WTC11 (cell line): Measurements from ENCODE around the gene CLCN4.

Source experiments
- CTCF ChIP-seq: fragments of 200-600 bp; IDR thresholded peaks from 2 replicates; pipeline ENCODE4 v1.8.0; 2022; ENCODE audit warnings: antibody characterized with exemption
- JUN ChIP-seq: sonication (generic); formaldehyde crosslinking; IDR thresholded peaks from 2 replicates; pipeline ENCODE4 v1.8.0; 2023; ENCODE audit warnings: mild to moderate bottlenecking, missing genetic modification reagents
- NR1H2 ChIP-seq: sonication (generic); formaldehyde crosslinking; IDR thresholded peaks from 2 replicates; pipeline ENCODE4 v1.9.0; 2021; ENCODE audit warnings: mild to moderate bottlenecking, moderate library complexity, missing genetic modification reagents
- PRDM15 ChIP-seq: sonication (generic); formaldehyde crosslinking; IDR thresholded peaks from 2 replicates; pipeline ENCODE4 v1.8.0; 2022; ENCODE audit warnings: missing genetic modification reagents
- TF ChIP-seq, protein P1 (sequence below): sonication (generic); formaldehyde crosslinking; IDR thresholded peaks from 2 replicates; pipeline ENCODE4 v1.8.0; 2022; ENCODE audit warnings: mild to moderate bottlenecking, missing genetic modification reagents
- TF ChIP-seq, protein P2 (sequence below): sonication (generic); formaldehyde crosslinking; IDR thresholded peaks from 2 replicates; pipeline ENCODE4 v1.8.1; 2023; ENCODE audit warnings: mild to moderate bottlenecking, missing genetic modification reagents, moderate library complexity

GRCh38 chrX:10197279-10198210 is 40.8 kb downstream of the CLCN4 start:
- no peak for TF ChIP-seq CTCF
- TF ChIP-seq, protein P1, sequence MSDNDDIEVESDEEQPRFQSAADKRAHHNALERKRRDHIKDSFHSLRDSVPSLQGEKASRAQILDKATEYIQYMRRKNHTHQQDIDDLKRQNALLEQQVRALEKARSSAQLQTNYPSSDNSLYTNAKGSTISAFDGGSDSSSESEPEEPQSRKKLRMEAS, result no peak
- TF ChIP-seq PRDM15 (CRISPR knock-in tag), result no peak
- TF ChIP-seq JUN, result no peak
- TF ChIP-seq, protein P2, sequence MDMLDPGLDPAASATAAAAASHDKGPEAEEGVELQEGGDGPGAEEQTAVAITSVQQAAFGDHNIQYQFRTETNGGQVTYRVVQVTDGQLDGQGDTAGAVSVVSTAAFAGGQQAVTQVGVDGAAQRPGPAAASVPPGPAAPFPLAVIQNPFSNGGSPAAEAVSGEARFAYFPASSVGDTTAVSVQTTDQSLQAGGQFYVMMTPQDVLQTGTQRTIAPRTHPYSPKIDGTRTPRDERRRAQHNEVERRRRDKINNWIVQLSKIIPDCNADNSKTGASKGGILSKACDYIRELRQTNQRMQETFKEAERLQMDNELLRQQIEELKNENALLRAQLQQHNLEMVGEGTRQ (CRISPR knock-in tag), result no peak
- no peak for TF ChIP-seq NR1H2 (CRISPR knock-in tag)
